T-helper 2 cell treated with Interferon-gamma antibody and Interleukin-4, amounts not matched to agents 100 ng/mL and 5 ng/mL, for 36 hours (primary cell): ENCODE results near the gene SKI. TPM values are rescaled to one million over a fixed set of nuclear protein-coding genes. Genes with fewer than 3 reads are reported as not detected.

Experiments
- intact Hi-C: fragments of 100-400 bp; cut with micrococcal nuclease; formaldehyde crosslinking; loops from one replicate; pipeline ENCODE4 v1.15.1; 2023
- total RNA-seq: library from RNA; stranded (reverse); gene quantifications from 2 replicates; pipeline ENCODE4 v1.2.3, GENCODE V29; 2022

The SKI gene
- 61.6 and 62.6 TPM in 2 replicates for total RNA-seq

- intact Hi-C loops = no loop called here
Measured at GRCh38 chr1:2228157-2228594, at the start of gene SKI. Gene SKI (plus strand): TSS chr1:2228319. CDS start chr1:2228767, 448 bp downstream.

- intact Hi-C loops = no loop called here
Measured at GRCh38 chr1:2178875-2179274, 49.2 kb upstream of the SKI start.

GRCh38 chr1:2179283-2180013 is 48.7 kb upstream of the SKI start:
- intact Hi-C loops = no loop called here

GRCh38 chr1:2180297-2181245 is 47.5 kb upstream of the SKI start:
- intact Hi-C loops = no loop called here

GRCh38 chr1:2181271-2181670 is 46.8 kb upstream of the SKI start:
- intact Hi-C loops = no loop called here

- intact Hi-C loops = no loop called here
Measured at GRCh38 chr1:2181752-2182151, 46.4 kb upstream of the SKI start.

- intact Hi-C loops = no loop called here
Measured at GRCh38 chr1:2182376-2182775, 45.7 kb upstream of the SKI start.

- intact Hi-C loops = no loop called here
Measured at GRCh38 chr1:2183937-2184334, 44.2 kb upstream of the SKI start.

GRCh38 chr1:2184531-2184930 is 43.6 kb upstream of the SKI start:
- intact Hi-C loops = no loop called here

GRCh38 chr1:2184934-2185333 is 43.2 kb upstream of the SKI start:
- intact Hi-C loops = no loop called here

GRCh38 chr1:2185880-2186855 is 42.0 kb upstream of the SKI start:
- intact Hi-C loops = no loop called here

GRCh38 chr1:2186901-2187300 is 41.2 kb upstream of the SKI start:
- intact Hi-C loops = no loop called here

- intact Hi-C loops = no loop called here
Measured at GRCh38 chr1:2187619-2188018, 40.5 kb upstream of the SKI start.

GRCh38 chr1:2188336-2188735 is 39.8 kb upstream of the SKI start:
- intact Hi-C loops = no loop called here

- intact Hi-C loops = loop anchor here (10.0 kb wide), 1 partner anchor 115 kb away; no protein-coding TSS in a partner anchor
Measured at GRCh38 chr1:2189459-2190425, 38.4 kb upstream of the SKI start.

GRCh38 chr1:2190491-2190976 is 37.6 kb upstream of the SKI start:
- intact Hi-C loops = loop anchor here (10.0 kb wide), 1 partner anchor 114 kb away; no protein-coding TSS in a partner anchor

GRCh38 chr1:2192031-2192995 is 35.8 kb upstream of the SKI start:
- intact Hi-C loops = loop anchor here (10.0 kb wide), 1 partner anchor 112 kb away; no protein-coding TSS in a partner anchor
